Endodermal cell (in vitro differentiated cells): ENCODE results near the gene POLR3GL. TPM values are rescaled to one million over a fixed set of nuclear protein-coding genes. Genes with fewer than 3 reads are reported as not detected.

ENCODE experiments used
- DNase-seq: peaks from one replicate; pipeline ENCODE4 v3.0.0-alpha.2; 2017
- H3K27ac ChIP-seq: 2 replicates; pipeline ENCODE4 v1.5.1; 2013; ENCODE audit warnings: mild to moderate bottlenecking, low read depth, low read length, moderate library complexity
- H3K27me3 ChIP-seq: 2 replicates; pipeline ENCODE4 v1.6.1; 2013; ENCODE audit warnings: mild to moderate bottlenecking, low read length, moderate library complexity; ENCODE audit not compliant: insufficient read depth, control insufficient read depth, poor library complexity, severe bottlenecking
- H3K36me3 ChIP-seq: 2 replicates; pipeline ENCODE4 v1.7.0; 2013; ENCODE audit warnings: mild to moderate bottlenecking, low read length, moderate library complexity; ENCODE audit not compliant: control insufficient read depth, insufficient read depth
- H3K4me1 ChIP-seq: one replicate; pipeline ENCODE4 v1.7.0; 2013; ENCODE audit warnings: low read length; ENCODE audit not compliant: control insufficient read depth, insufficient read depth
- H3K4me3 ChIP-seq: 2 replicates; pipeline ENCODE4 v1.5.1; 2013; ENCODE audit warnings: mild to moderate bottlenecking, low read length, moderate library complexity
- H3K9ac ChIP-seq: 2 replicates; pipeline ENCODE4 v1.6.1; 2013; ENCODE audit warnings: mild to moderate bottlenecking, low read length, moderate library complexity; ENCODE audit not compliant: poor library complexity, severe bottlenecking; ENCODE audit errors: extremely low read depth
- H3K9me3 ChIP-seq: 2 replicates; pipeline ENCODE4 v1.6.1; 2013; ENCODE audit warnings: mild to moderate bottlenecking, low read length, moderate library complexity; ENCODE audit not compliant: control insufficient read depth
- H3K27ac Mint-ChIP-seq: 2 replicates; pipeline ENCODE4 v1.8.0; 2020; ENCODE audit warnings: mixed read lengths
- H3K27me3 Mint-ChIP-seq: 2 replicates; pipeline ENCODE4 v1.8.0; 2021; ENCODE audit warnings: mild to moderate bottlenecking, mixed read lengths; ENCODE audit not compliant: insufficient read depth
- H3K36me3 Mint-ChIP-seq: 2 replicates; pipeline ENCODE4 v1.8.0; 2020; ENCODE audit warnings: low read depth, mixed read lengths
- H3K4me1 Mint-ChIP-seq: 2 replicates; pipeline ENCODE4 v1.8.0; 2020; ENCODE audit warnings: mixed read lengths
- H3K4me3 Mint-ChIP-seq: 2 replicates; pipeline ENCODE4 v1.8.0; 2020; ENCODE audit warnings: mild to moderate bottlenecking, moderate library complexity, mixed read lengths
- H3K9me3 Mint-ChIP-seq: 2 replicates; pipeline ENCODE4 v1.8.0; 2020; ENCODE audit warnings: mild to moderate bottlenecking, mixed read lengths
- CTCF ChIP-seq: fragments of 200-600 bp; sonication (generic); conservative IDR thresholded peaks from 2 replicates; pipeline ENCODE4 v1.5.0; 2021; ENCODE audit warnings: antibody characterized with exemption, mild to moderate bottlenecking
- WGBS, 2 experiments: methylation state at CpG; one replicate each; pipeline versions ENCODE4 v1.1.5 to v1.1.7; 2013; ENCODE audit warnings: missing lambda C conversion rate in 2 of 2, mixed read lengths in 1 of 2; ENCODE audit not compliant: insufficient coverage in 1 of 2, insufficient read length in 1 of 2; 5-methylcytosine and 5-hydroxymethylcytosine counted together
- total RNA-seq, 2 donors: library from RNA; stranded (reverse); fragmentation: NEBNext Ultra II Directional in 1 of 2; extraction: Animal tissue kit (Norgen Biotek cat#: 25700) in 1 of 2; gene quantifications; 2 replicates in 1 of 2; 3 replicates in 1 of 2; pipeline ENCODE4 v1.2.1, GENCODE V29; 2021

Gene POLR3GL
- total RNA-seq, 2 donors from 2014 or later, result 10.2 to 13.8 TPM

GRCh38 chr1:145980457-145980994 lies 16.0 kb downstream of the POLR3GL start:
- Mint-ChIP-seq H3K4me3 (no peak overlapping the region), H3K4me1 (peaks cover 10% of the 10 kb centered on the region), H3K27me3 (no peaks in the 10 kb centered on the region), H3K27ac (no peak overlapping the region), H3K9me3 (no peaks in the 10 kb centered on the region), H3K36me3 (no peaks in the 10 kb centered on the region)
- DNase-seq, result peak; percentile 28
- Histone ChIP-seq H3K9me3 (no peaks in the 10 kb centered on the region), H3K9ac (no peak overlapping the region), H3K4me3 (no peak overlapping the region), H3K27me3 (no peaks in the 10 kb centered on the region), H3K4me1 (peaks cover 15% of the 10 kb centered on the region), H3K27ac (no peak overlapping the region), H3K36me3 (no peaks in the 10 kb centered on the region)
- TF ChIP-seq CTCF, result no peak
- WGBS, 2 experiments, result 91% methylated on average over 1 of the region's 1 CpG; no CpG with 5 or more reads in 1 of the 2 experiments

GRCh38 chr1:145982010-145982723 lies 17.7 kb downstream of the POLR3GL start:
- no peak overlapping the region for H3K4me3 ChIP-seq
- Mint-ChIP-seq H3K9me3 (no peaks in the 10 kb centered on the region), H3K36me3 (no peaks in the 10 kb centered on the region), H3K4me1 (peaks cover 11% of the 10 kb centered on the region), H3K27me3 (no peaks in the 10 kb centered on the region), H3K4me3 (no peak overlapping the region), H3K27ac (no peak overlapping the region)
- 89 to 97% methylated on average over 5 to 6 of the region's 6 CpGs for WGBS, 2 experiments
- peaks cover 15% of the 10 kb centered on the region for H3K4me1 ChIP-seq
- DNase-seq, result peak; percentile 24
- no peaks in the 10 kb centered on the region for H3K27me3 ChIP-seq
- TF ChIP-seq CTCF, result no peak
- H3K27ac ChIP-seq, result no peak overlapping the region
- H3K9ac ChIP-seq, result no peak overlapping the region
- H3K36me3 ChIP-seq, result no peaks in the 10 kb centered on the region
- no peaks in the 10 kb centered on the region for H3K9me3 ChIP-seq

- Mint-ChIP-seq H3K36me3 (no peaks in the 10 kb centered on the region), H3K27ac (no peak overlapping the region)
Observed at GRCh38 chr1:145983206-145983675, 18.8 kb downstream of the POLR3GL start.

More at GRCh38 chr1:145983206-145983675, 18.8 kb downstream of the POLR3GL start:
- H3K4me1 Mint-ChIP-seq, result peaks cover 11% of the 10 kb centered on the region
- no peaks in the 10 kb centered on the region for H3K27me3 Mint-ChIP-seq
- no peak overlapping the region for H3K4me3 Mint-ChIP-seq
- WGBS, 2 experiments, result 89 to 97% methylated on average over 1 of the region's 1 CpG
- H3K9me3 ChIP-seq, result no peaks in the 10 kb centered on the region
- peaks cover 15% of the 10 kb centered on the region for H3K4me1 ChIP-seq
- H3K27me3 ChIP-seq, result no peaks in the 10 kb centered on the region
- no peak for TF ChIP-seq CTCF
- H3K4me3 ChIP-seq, result no peak overlapping the region
- DNase-seq, result no peak
- H3K9me3 Mint-ChIP-seq, result no peaks in the 10 kb centered on the region
- no peak overlapping the region for H3K9ac ChIP-seq
- H3K36me3 ChIP-seq, result no peaks in the 10 kb centered on the region
- no peak overlapping the region for H3K27ac ChIP-seq
